ENCODE measurements around the gene SELENOM. TPM values are rescaled to one million over a fixed set of nuclear protein-coding genes. Genes with fewer than 3 reads are reported as not detected.

Gene SELENOM
- total RNA-seq, 1 experiment from 2014 or later = 16.3 TPM

GRCh38 chr22:31085928-31086327 lies 21.4 kb downstream of the SELENOM start (continued):
- TF ChIP-seq ARID4B (CRISPR knock-in tag; IDR thresholded peaks at IDR 0.05; ENCODE audit: borderline replicate concordance) = no peak
- no peak for TF ChIP-seq CDX4 (CRISPR knock-in tag; IDR thresholded peaks at IDR 0.05; ENCODE audit: borderline replicate concordance)
- no peak for TF ChIP-seq ATF3 (CRISPR knock-in tag; conservative IDR thresholded peaks at IDR 0.05)
- no peak for TF ChIP-seq ZSCAN18 (CRISPR knock-in tag; IDR thresholded peaks at IDR 0.05)
- no peak for TF ChIP-seq TEAD1 (CRISPR knock-in tag; IDR thresholded peaks at IDR 0.05)
- no peak for TF ChIP-seq STAT6 (CRISPR knock-in tag; conservative IDR thresholded peaks at IDR 0.05; ENCODE audit: low read depth)

GRCh38 chr22:31085493-31085824 lies 21.9 kb downstream of the SELENOM start:
- TF ChIP-seq RELA (CRISPR knock-in tag; IDR thresholded peaks at IDR 0.05; ENCODE audit: borderline replicate concordance) (no peak), TP53 (CRISPR knock-in tag; IDR thresholded peaks at IDR 0.05) (no peak), FOXJ3 (CRISPR knock-in tag; IDR thresholded peaks at IDR 0.05; ENCODE audit: borderline replicate concordance) (no peak), NFYB (CRISPR knock-in tag; conservative IDR thresholded peaks at IDR 0.05; ENCODE audit: low read depth) (no peak)
- CTCF ChIA-PET = interaction anchor here (0.5 to 21.8 kb wide), 30 partner anchors 10 to 479 kb away, joined by 3 to 363 read pairs (median 4); partner anchors contain the start of genes INPP5J, MORC2, PLA2G3 and SELENOM
- ATAC-seq = no peak
- Mint-ChIP-seq H3K4me3 (peak overlapping the region; percentile 69), H3K9me3 (no peaks in the 10 kb centered on the region), H3K27ac (no peak overlapping the region), H3K36me3 (no peaks in the 10 kb centered on the region), H3K27me3 (ENCODE audit: low read depth) (peaks cover 11% of the 10 kb centered on the region), H3K4me1 (peaks cover 32% of the 10 kb centered on the region)
- DNase-seq (ENCODE audit: low spot score) = peak; percentile 39
- POLR2A ChIA-PET = interaction anchor here (1.0 to 4.2 kb wide), 8 partner anchors 12 to 195 kb away, joined by 3 to 43 read pairs (median 4); partner anchors contain the start of genes MORC2, SELENOM and TUG1

GRCh38 chr22:31084811-31085492 lies 22.4 kb downstream of the SELENOM start:
- DNase-seq (ENCODE audit: low spot score) (peak; percentile 86), ATAC-seq (peak; percentile 43)
- Mint-ChIP-seq H3K4me1 (peaks cover 34% of the 10 kb centered on the region), H3K27me3 (ENCODE audit: low read depth) (peaks cover 11% of the 10 kb centered on the region), H3K27ac (no peak overlapping the region), H3K4me3 (peak overlapping the region; percentile 78), H3K36me3 (no peaks in the 10 kb centered on the region), H3K9me3 (no peaks in the 10 kb centered on the region)
- ChIA-PET CTCF (interaction anchor here (0.5 to 21.8 kb wide), 31 partner anchors 8 to 478 kb away, joined by 3 to 363 read pairs (median 4); partner anchors contain the start of genes INPP5J, MORC2, SELENOM and TCN2), POLR2A (interaction anchor here (0.6 to 4.2 kb wide), 12 partner anchors 12 to 402 kb away, joined by 3 to 43 read pairs (median 4); partner anchors contain the start of genes LIMK2, MORC2, PLA2G3 and SELENOM)
- TF ChIP-seq ZNF263 (CRISPR knock-in tag; IDR thresholded peaks at IDR 0.05; ENCODE audit: low read depth) = no peak
- peak; percentile 68; the same call in 1 of the 2 replicates for TF ChIP-seq ZNF281 (CRISPR knock-in tag; IDR thresholded peaks at IDR 0.05)
- TF ChIP-seq RORB (CRISPR knock-in tag; IDR thresholded peaks at IDR 0.05) = no peak
- 0 out of 2 replicates have a peak, but pooled peaks have one; percentile 40 for TF ChIP-seq E2F4 (CRISPR knock-in tag; IDR thresholded peaks at IDR 0.05; ENCODE audit: borderline replicate concordance, low read depth)
- TF ChIP-seq ZNF219 (CRISPR knock-in tag; IDR thresholded peaks at IDR 0.05; ENCODE audit: borderline replicate concordance) = peak; percentile 66; the same call in 1 of the 2 replicates
- TF ChIP-seq ZNF138 (CRISPR knock-in tag; conservative IDR thresholded peaks at IDR 0.05) = 0 out of 2 replicates have a peak, but pooled peaks have one; percentile 15
